MM.1S (cell line): ENCODE results near the gene NEUROG2.

Source experiments
- DNase-seq: peaks from one replicate; pipeline ENCODE4 v3.0.0-alpha.2; 2015
- H2AFZ ChIP-seq: fragments of 300-600 bp; sonication (generic); 2 replicates; pipeline ENCODE4 v1.6.0; 2016; ENCODE audit warnings: antibody characterized with exemption, low read length
- H3F3A ChIP-seq: fragments of 300-600 bp; sonication (generic); 2 replicates; pipeline ENCODE4 v1.6.1; 2016; ENCODE audit warnings: mild to moderate bottlenecking, antibody characterized with exemption, low read length, moderate library complexity, mixed read lengths; ENCODE audit not compliant: insufficient read depth
- H3K27ac ChIP-seq: fragments of 300-600 bp; sonication (generic); 2 replicates; pipeline ENCODE4 v1.5.1; 2016; ENCODE audit warnings: mild to moderate bottlenecking, low read length
- H3K27me3 ChIP-seq: fragments of 300-600 bp; sonication (generic); replicated peaks from 2 replicates; pipeline ENCODE4 v1.6.0; 2016; ENCODE audit warnings: low read length; ENCODE audit not compliant: insufficient read depth
- H3K36me3 ChIP-seq: fragments of 300-600 bp; sonication (generic); replicated peaks from 2 replicates; pipeline ENCODE4 v1.6.1; 2016; ENCODE audit warnings: mild to moderate bottlenecking, low read length, mixed read lengths; ENCODE audit not compliant: insufficient read depth
- H3K4me1 ChIP-seq: fragments of 300-600 bp; sonication (generic); 2 replicates; pipeline ENCODE4 v1.6.1; 2016; ENCODE audit warnings: low read length, mixed read lengths
- H3K4me2 ChIP-seq: fragments of 300-600 bp; sonication (generic); 2 replicates; pipeline ENCODE4 v1.6.0; 2016; ENCODE audit warnings: low read depth, low read length
- H3K4me3 ChIP-seq: fragments of 300-600 bp; sonication (generic); 2 replicates; pipeline ENCODE4 v1.5.1; 2016; ENCODE audit warnings: low read length, mixed read lengths
- H3K79me2 ChIP-seq: fragments of 300-600 bp; sonication (generic); 2 replicates; pipeline ENCODE4 v1.6.1; 2016; ENCODE audit warnings: mixed run types, low read length, mixed read lengths
- H3K9ac ChIP-seq: fragments of 300-600 bp; sonication (generic); 2 replicates; pipeline ENCODE4 v1.6.1; 2016; ENCODE audit warnings: low read length, mixed read lengths
- H3K9me2 ChIP-seq: fragments of 300-600 bp; sonication (generic); replicated peaks from 2 replicates; pipeline ENCODE4 v1.6.1; 2016; ENCODE audit warnings: mild to moderate bottlenecking, low read length, mixed read lengths; ENCODE audit not compliant: insufficient read depth
- H3K9me3 ChIP-seq: fragments of 300-600 bp; sonication (generic); replicated peaks from 2 replicates; pipeline ENCODE4 v1.6.1; 2016; ENCODE audit warnings: mild to moderate bottlenecking, low read length, mixed read lengths; ENCODE audit not compliant: insufficient read depth
- H4K20me1 ChIP-seq: fragments of 300-600 bp; sonication (generic); 2 replicates; pipeline ENCODE4 v1.6.1; 2016; ENCODE audit warnings: mild to moderate bottlenecking, low read length, moderate library complexity, mixed read lengths; ENCODE audit not compliant: insufficient read depth
- EZH2 ChIP-seq: fragments of 300-600 bp; sonication (generic); optimal IDR thresholded peaks from 2 replicates; pipeline ENCODE3; 2017; ENCODE audit warnings: low read depth, mild to moderate bottlenecking, antibody characterized with exemption, low read length, mixed read lengths
- EZH2phosphoT487 ChIP-seq: fragments of 300-600 bp; sonication (generic); IDR thresholded peaks from 2 replicates; pipeline ENCODE4 v1.6.1; 2018; ENCODE audit warnings: antibody characterized with exemption, low read length
- TF ChIP-seq, protein P1 (sequence below): fragments of 300-600 bp; sonication (generic); IDR thresholded peaks from 2 replicates; pipeline ENCODE4 v1.5.1; 2016; ENCODE audit warnings: antibody characterized with exemption, low read length, mixed read lengths

The NEUROG2 gene

DNA sequence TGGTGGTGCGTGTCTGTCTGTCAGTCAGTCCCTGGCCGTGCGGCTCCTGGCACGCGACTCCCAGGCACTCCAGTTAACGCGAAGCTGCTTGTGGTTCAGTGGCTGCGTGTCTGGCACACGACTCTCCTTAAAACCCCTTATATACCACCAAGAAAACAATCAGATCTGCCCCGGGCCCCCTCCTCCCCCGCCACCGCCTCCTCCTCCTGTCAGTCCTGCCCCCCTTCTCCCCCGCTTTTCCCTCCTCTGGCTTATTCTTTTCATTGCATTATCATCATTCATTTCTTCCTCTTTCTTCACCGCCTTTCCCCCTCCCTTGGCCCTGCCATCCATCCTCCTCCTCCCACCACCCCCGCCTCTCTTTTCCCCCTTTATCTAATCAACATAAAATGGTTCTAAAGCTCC lies at the start of gene NEUROG2:
NEUROG2 (minus strand) TSS at position 115 of the 405 bp plus-strand sequence. CDS start 705 bp downstream, outside the sequence.
- DNase-seq = no peak
- Histone ChIP-seq H3K36me3 (no peaks in the 10 kb centered on the region), H3K27ac (no peak within 1 kb of the TSS), H3K9me2 (no peaks in the 10 kb centered on the region), H4K20me1 (no peaks in the 10 kb centered on the region), H2AFZ (peak within 1 kb of the TSS; percentile 96), H3K4me2 (peak within 1 kb of the TSS; percentile 100), H3K79me2 (no peaks in the 10 kb centered on the region), H3K4me3 (peak within 1 kb of the TSS; percentile 71), H3K9ac (peak within 1 kb of the TSS; percentile 36; the same call in 1 of the 2 replicates), H3K4me1 (peaks cover 6% of the 10 kb centered on the region; the same call in 1 of the 2 replicates), H3F3A (peaks cover 27% of the 10 kb centered on the region), H3K9me3 (no peaks in the 10 kb centered on the region), H3K27me3 (peaks cover 36% of the 10 kb centered on the region)
- TF ChIP-seq EZH2phosphoT487 = no peak
- TF ChIP-seq EZH2 = no peak
- TF ChIP-seq, protein P1, sequence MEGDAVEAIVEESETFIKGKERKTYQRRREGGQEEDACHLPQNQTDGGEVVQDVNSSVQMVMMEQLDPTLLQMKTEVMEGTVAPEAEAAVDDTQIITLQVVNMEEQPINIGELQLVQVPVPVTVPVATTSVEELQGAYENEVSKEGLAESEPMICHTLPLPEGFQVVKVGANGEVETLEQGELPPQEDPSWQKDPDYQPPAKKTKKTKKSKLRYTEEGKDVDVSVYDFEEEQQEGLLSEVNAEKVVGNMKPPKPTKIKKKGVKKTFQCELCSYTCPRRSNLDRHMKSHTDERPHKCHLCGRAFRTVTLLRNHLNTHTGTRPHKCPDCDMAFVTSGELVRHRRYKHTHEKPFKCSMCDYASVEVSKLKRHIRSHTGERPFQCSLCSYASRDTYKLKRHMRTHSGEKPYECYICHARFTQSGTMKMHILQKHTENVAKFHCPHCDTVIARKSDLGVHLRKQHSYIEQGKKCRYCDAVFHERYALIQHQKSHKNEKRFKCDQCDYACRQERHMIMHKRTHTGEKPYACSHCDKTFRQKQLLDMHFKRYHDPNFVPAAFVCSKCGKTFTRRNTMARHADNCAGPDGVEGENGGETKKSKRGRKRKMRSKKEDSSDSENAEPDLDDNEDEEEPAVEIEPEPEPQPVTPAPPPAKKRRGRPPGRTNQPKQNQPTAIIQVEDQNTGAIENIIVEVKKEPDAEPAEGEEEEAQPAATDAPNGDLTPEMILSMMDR = no peak

DNA sequence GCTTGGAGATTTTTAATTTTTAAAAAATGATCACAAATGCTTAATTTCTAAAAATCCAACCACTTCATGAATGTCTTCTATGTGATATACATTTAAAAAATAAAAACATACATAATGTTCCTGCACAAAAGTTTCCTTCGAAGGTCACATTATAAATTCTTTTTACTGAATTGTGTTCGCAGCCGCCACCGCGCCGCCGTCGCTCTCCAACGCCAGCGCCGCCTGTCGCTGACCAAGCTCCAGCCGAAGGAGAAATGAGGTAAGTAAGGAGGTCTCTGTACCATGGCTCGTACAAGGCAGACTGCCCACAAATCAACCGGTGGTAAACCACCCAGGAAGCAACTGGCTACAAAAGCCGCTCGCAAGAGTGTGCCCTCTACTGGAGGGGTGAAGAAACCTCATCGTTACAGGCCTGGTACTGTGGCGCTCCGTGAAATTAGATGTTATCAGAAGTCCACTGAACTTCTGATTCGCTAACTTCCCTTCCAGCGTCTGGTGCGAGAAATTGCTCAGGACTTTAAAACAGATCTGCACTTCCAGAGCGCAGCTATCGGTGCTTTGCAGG lies 48.8 kb upstream of the NEUROG2 start:
- peaks cover 9% of the 10 kb centered on the region for H3K4me1 ChIP-seq
- H3K36me3 ChIP-seq = no peaks in the 10 kb centered on the region
- TF ChIP-seq, protein P1 = no peak
- no peak for TF ChIP-seq EZH2phosphoT487
- TF ChIP-seq EZH2 = no peak
- H3K9me2 ChIP-seq = no peaks in the 10 kb centered on the region
- DNase-seq = no peak
- H2AFZ ChIP-seq = no peak overlapping the region
- no peaks in the 10 kb centered on the region for H3K79me2 ChIP-seq
- H3F3A ChIP-seq = no peaks in the 10 kb centered on the region
- no peaks in the 10 kb centered on the region for H4K20me1 ChIP-seq
- no peak overlapping the region for H3K9ac ChIP-seq
- H3K27me3 ChIP-seq = no peaks in the 10 kb centered on the region
- H3K4me3 ChIP-seq = no peak overlapping the region
- H3K9me3 ChIP-seq = no peaks in the 10 kb centered on the region
- H3K4me2 ChIP-seq = no peak overlapping the region
- H3K27ac ChIP-seq = no peak overlapping the region

DNA sequence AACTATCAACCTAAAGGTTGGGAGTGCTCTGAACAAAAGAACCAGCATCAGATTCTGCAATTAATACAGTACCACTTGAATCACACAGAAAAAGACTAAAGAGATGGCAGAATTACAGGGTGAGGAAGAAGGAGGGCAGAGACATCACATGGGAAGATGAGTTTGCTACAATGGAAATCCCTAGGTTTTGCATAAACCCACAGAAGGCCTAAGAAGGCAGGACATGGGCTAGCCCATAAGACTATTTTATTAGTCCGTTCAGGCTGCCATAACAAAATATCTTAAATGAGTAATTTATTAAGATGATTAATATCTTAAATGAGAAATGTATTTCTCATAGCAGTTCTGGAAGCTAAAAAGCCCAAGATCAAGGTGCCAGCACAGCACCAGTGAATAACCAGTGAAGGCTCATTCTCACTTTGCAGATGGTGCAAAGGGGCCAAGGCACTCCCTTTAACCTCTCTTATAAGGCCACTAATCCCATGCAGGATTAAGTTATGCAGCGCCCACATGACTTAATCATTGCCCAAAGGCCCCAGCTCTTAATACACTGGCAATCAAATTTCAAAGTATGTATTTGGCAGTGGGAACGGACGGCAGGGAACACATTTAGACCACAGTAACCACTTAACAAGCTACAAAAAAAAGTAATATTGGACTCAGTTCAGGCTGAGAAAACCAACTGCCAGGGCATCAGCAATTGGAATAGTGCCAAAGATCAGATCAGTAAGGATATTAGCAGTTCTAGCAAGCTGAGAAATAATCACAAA lies 47.6 kb upstream of the NEUROG2 start:
- Histone ChIP-seq H3K4me2 (no peak overlapping the region), H3K36me3 (no peaks in the 10 kb centered on the region)

More for the DNA sequence above, 47.6 kb upstream of the NEUROG2 start:
- no peak for DNase-seq
- no peak overlapping the region for H3K4me3 ChIP-seq
- no peaks in the 10 kb centered on the region for H3F3A ChIP-seq
- no peaks in the 10 kb centered on the region for H3K9me3 ChIP-seq
- H2AFZ ChIP-seq = no peak overlapping the region
- no peak overlapping the region for H3K27ac ChIP-seq
- H3K79me2 ChIP-seq = no peaks in the 10 kb centered on the region
- no peak overlapping the region for H3K9ac ChIP-seq
- H3K4me1 ChIP-seq = peaks cover 11% of the 10 kb centered on the region
- TF ChIP-seq EZH2 (no peak), EZH2phosphoT487 (no peak)
- TF ChIP-seq, protein P1 = no peak
- H3K27me3 ChIP-seq = no peaks in the 10 kb centered on the region
- H3K9me2 ChIP-seq = no peaks in the 10 kb centered on the region
- no peaks in the 10 kb centered on the region for H4K20me1 ChIP-seq
